GM19035 (cell line): ENCODE measurements around the gene PXK.

Source experiments
- ATAC-seq: cut with Tn5 transposase; IDR thresholded peaks from one replicate; pipeline ENCODE4 v1.9.1; 2021; ENCODE audit not compliant: unreplicated experiment

The PXK gene

DNA sequence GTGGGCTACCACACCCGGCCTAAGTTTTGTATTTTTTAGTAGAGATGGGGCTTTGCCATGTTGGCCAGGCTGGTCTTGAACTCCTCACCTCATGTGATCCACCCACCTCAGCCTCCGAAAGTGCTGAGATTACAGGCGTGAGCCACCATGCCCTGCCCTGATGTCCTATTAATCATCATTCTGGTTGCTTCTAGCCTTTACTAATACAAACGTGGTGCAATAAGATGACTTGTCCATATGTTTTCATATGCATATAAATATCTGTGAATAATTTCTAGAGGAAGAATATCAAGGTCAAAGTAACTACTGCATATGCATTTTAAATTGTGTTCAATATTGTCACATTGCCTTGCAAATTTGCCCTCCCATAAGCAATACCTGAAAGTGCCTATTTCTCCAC lies 126.5 kb downstream of the PXK start:
- ATAC-seq: no peak

DNA sequence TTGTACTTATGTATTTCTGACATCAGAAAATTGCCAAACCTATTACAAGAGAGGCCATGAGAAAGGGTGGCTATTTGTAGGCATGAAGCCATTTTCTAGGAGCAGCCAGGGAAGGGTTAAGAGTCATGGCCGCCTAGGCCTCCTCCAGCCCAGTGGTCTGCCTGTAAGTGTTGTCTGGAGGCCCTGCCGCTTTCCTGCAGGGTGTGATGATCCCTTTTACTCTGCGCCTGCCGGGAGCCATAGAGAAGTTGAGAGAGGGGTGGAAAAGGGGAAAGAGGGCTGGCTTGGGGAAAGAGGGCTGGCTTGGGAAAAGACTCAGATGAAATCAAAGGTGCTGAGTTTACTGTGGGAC lies 130.1 kb downstream of the PXK start:
- ATAC-seq: no peak

DNA sequence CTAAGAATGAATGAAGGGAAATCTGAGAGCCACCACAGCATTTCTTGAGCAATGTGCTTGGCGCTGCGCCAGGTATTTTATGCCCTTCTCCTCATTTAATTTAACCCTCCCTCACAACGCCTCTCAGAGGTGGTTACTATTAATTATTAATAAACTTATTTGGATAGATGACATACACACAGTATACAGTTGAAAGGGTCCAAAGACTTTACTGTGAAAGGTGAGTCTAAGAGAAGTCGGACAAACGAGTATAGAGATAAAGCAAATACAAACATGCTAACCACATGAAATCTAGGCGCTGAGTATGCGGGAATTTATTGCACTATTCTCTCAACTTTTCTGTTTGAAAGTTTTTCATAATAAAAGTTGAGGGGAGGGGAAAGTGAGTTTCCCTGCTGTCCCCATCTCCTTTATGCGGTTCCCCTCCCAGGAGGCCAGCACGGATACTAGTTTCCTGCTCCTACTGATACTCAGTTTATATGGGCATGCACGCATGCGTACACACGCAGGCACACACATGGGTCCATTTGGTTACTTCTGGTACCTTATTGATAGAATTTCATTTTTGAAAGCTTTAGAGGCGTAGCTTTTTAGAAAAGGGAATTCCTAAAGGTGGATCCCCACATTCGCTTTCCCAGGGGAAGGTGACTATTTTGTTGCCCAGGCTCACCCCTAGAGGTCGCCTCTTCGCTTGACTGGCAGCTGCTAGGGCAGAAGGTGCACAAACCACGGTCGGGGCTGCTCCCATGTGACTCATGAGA lies 130.7 kb downstream of the PXK start:
- ATAC-seq: peak; percentile 79

DNA sequence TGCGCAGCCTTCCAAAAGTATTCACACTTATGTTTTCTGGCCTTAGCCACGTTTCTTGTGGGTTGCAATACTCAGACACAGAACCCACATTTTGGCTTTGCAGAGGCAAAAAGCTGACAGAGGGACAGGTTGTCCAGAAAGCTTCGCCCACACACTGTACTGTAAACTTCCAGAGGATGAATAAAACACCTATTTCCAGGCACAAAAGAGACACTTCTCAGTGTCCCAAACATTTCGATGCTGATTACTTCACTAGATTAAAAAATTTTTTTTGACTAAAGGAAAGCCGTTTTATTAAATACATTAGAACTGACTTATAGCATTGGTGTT lies 131.2 kb downstream of the PXK start:
- ATAC-seq: no peak

DNA sequence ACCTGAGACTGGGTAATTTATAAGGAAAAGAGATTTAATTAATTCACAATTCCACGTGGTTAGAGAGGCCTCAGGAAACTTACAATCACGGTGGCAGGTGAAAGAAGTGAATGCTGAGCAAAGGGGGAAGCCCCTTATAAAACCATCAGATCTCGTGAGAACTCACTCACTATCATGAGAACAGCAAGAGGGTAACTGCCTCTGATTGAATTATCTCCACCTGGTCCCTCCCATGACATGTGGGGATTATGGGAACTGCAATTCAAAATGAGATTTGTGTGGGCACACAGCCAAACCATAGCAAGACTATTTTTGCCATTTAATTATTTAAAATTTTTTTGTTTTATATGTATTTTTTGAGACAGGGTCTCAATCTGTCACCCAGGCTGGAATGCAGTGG lies 132.2 kb downstream of the PXK start:
- ATAC-seq: no peak

DNA sequence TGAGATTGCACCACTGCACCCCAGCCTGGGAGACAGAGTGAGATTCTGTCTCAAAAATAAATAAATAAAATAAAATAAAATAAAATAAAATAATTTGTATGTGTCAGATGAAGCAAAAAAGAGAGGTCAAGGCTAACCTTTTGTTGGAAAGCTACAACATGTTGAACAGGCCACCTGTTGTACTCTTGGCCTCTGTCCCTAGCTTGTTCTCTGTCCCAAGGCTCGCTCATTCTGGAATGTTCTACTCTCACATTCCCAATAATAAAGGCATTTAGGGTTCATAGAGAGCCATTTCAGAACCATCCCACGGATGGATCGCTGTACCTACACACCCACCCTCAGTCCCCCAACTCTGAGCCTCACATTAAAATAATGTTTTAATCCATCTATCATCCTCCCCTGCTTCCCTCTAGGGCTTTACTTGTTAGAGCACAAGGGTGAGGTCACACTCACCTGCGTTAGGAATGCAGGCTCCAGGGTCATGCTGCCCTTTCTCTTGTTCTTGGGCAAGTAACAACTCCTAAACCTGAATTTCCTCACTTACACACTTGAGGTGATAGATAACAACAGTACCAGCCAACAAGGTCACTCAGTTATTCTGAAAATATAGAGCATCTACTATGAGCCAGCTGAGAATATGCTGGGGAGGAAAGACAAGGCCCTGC lies 134.3 kb downstream of the PXK start:
- no peak for ATAC-seq

DNA sequence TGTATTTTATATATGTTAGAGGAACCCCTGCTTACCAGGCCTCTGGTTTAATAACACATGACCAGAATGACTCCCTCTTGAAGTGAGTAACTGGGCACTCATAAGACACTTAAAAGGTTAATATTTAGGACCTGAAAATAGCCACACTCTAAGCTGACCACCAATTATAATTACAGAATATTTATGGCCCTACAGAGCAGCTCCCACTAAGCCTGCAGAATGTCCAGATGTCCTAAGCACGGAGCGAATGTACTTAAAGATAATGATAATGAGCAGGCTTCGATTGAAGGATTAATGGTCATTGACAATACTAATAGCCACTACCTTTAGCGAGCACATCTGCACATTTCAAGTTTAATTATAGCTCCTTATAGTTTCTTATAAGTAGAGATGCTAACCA lies 136.4 kb downstream of the PXK start:
- no peak for ATAC-seq

DNA sequence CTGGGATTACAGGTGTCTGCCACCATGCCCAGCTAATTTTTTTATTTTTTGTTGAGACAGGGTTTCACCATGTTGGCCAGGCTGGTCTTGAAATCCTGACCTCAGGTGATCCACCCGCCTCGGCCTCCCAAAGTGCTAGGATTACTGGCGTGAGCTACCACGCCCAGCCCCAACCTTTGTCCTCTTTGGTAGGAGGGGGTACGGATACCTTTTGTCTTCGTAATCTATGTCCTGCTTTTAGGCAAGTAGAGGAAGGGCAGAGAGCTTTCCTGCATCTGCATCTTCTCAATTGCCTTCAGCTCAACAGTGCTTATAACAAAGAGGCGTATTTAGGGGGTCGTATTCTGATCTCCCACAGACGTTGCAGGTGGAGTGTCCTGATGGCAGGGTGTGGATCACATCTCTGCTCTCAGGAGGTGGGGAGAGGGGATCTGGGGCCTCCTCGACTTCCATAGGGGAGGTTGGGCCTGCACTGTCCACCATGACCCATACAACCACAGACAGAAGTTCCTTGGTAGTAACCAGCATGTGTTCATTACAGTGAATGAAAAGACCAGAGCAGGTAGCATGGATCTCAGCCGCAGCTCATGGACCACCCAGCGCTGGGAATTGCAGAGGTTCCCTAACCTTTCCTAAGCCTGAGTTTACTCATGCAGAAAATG lies 137.8 kb downstream of the PXK start:
- no peak for ATAC-seq

DNA sequence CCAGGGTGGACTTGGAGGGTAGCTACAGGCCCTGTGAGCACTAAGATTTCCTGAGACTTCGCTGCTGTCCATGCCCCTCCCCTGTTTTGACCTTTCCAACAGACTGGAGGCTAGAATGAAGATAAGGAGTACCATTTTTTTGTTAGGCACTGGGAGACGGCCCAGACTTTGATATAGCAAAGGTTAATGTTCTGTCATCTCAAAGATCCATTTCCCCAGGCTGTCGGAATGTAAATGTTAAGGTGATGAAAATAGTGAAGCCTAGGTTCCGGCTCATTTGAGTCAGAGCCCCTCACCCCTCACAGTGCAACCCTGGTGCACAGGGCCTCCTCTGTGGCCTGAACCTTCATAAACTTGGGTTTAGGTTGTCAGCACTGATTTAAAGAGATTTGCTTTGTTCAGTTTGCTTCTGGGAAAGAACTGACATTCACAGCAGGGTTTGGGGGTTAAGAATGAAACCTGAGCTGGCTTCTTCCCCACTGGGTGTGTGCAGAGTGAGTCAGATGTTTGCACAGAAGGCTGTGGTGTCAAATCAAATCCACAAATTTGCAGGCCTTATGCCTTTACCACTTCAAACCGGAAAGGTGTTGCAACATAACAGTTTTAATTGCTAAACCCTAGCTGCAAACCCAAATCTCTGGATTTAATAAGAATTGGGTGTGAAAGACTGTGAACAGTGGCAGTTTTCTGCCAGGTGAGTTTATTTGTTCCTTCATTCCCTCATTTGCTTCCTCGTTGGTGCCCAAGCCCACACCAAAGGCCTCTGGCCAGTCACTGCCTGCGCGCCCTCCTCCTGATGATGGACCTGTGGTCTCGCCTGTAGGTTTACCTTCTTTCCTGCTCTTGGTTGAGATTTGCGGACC lies 138.6 kb downstream of the PXK start:
- no peak for ATAC-seq

DNA sequence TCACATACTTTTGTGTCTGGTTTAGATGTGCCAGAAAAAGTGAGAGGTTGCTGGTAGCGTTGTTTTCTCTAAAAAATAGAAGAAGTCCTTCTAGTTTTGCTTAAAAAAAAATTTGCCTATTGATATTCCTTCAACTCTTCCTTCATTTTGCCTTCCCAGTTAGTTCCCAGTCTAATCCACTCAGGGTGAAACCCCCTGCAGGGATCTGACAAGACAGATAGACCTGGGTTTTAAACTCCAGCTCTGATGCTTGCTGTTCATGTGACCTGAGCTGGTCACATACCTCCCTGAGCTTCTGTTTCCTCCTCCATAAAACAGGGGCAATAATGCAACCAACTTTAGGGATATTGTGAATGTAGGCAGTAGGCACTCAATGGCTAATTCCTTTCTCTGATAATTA lies 140.6 kb downstream of the PXK start:
- no peak for ATAC-seq

DNA sequence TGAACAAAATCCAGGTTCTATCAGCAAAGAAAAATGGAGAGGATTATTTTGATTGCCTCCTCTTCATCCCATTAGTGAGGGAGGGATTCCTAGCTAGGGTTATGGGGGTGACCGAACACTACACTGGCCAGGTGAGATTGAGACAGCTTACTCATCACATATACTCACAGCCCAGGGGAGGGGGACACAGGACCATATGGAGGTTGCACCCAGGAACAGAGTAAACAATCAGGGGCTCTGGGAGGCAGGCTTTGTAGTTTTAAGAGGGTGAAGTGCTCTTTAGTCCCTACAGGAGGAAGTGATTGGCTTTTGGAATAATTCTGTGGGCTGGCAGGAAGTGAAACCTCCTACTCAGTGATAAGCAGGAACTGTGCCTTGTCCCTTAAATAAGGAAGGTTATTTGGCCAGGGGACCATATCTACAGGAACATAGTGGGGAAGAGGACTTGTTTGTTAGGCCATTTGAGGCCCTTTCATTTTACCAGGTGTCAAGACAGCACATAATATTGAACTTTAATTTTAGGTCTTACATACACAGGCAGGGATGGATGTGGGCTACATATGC lies 141.7 kb downstream of the PXK start:
- ATAC-seq: no peak

DNA sequence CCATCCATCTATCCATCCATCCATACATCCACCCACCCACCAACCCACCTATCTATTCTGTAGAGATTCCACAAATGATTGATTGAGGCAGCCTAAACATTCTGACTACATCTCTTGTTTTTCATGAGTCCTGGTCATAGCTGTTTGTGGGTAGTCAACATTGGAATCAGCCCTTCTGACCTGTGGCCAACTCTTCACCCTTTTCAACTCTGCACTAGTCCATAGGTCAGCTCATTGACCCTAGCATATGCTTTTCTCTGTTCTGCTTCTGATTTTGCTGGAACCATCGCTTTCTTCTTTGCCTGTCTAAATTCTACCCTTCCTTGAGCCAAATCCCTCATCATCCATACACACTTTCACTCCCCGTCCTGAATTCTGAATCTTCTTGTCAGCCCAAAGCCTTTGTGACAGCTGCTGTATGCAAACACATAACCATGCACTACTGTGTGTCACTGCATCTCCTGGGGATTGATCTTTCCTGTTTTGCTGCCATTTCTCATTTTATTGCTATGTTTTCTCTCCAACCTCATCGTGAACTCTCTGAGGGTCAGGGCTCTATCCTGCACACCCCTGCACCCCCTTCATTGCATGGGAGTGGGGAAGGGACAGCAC lies 142.4 kb downstream of the PXK start:
- no peak for ATAC-seq
